ENCODE measurements around the gene DCC.
"Not testable (repeated sequence)": the region's sequence is repeated elsewhere in the genome, so short reads cannot be mapped to it uniquely, and the experiment has no call there.

DCC gene

DNA sequence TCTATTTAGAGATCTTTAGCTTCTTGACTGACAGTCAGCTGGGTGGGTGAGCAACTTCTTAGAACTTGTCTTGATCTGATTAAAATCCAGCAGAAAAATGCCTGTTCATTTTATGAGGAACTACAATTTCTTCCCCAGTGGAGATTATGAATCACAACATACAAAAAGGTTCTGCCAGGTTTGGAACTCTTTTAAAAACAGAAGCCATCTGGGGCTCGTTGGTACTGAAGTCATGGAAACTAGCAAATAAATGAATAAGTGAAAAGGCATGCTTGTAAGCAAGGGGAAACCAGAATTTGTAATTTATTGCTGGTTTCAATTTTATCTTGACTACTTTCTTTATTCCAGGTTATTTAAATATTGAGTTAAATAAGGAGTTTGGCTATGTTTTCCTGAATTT is 1117.1 kb downstream of the DCC start:
- no peak for DNase-seq

DNA sequence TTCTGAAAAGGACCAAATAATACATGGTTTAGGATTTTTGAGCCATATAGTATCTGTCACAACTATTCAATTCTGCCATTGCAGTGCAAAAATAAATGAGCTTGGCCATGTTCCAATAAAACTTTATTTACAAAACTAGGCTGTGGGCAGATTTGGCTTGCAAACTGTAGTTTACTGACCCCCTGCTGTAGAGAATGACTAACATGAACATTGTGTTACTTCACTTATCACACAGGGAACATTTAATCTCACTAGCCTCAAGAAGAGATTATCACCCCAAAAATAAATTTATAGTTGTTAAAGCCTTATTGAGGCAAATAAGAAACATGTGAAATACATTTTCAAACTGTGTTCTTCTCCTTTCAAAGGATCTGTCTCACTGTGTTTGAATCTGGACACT is 1118.3 kb downstream of the DCC start:
- DNase-seq, result no peak

DNA sequence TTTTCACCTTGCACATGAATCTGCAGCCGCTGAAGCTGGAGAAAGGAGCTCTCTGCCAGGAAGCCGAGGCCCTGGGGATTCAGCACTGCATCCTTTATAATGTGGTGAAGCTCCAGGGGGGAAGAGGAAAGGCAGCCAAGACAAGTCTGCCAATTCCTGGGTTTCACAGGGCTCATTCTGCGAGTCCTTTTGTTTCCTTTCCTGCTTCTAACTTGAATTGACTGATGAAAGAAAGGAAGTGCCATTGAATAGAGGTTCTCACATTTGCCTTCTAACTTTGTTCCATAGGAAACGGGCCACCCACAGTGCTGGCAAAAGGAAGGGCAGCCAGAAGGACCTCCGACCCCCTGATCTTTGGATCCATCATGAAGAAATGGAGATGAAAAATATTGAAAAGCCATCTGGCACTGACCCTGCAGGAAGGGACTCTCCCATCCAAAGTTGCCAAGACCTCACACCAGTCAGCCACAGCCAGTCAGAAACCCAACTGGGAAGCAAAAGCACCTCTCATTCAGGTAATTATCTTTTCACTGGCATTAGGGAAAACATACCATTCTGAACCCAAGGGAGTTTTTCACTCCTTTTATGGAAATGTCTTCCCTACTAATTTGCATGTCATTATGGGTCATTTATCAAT is 1119.1 kb downstream of the DCC start:
- DNase-seq, result no peak

DNA sequence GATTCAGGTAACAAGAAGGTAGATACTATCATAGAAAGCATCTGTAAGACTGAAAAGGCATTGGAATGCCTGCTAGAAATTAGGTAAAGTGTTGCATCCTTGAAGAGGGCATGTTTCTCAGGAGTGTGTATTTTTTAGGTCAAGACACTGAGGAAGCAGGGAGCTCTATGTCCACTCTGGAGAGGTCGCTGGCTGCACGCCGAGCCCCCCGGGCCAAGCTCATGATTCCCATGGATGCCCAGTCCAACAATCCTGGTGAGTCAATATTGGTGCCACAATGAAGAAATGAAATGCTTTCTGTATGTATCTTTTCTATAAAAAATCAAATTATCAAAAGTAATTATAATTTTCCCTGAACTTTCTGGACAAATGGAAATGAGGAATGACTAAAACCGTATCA is 1127.8 kb downstream of the DCC start:
- no peak for DNase-seq

DNA sequence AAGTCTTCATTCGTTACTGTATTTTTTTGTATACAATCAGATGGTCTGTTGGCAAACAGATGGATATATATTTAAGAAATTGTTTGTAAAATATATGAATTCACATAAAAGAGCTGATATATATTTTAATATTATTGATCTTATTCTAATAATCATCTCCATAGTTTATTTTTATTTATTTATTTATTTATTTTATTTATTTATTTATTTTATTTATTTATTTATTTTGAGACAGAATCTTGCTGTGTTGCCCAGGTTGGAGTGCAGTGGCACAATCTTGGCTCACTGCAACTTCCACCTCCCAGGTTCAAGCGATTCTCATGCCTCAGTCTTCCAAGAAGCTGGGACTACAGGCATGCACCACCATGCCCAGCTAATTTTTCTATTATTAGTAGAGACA is 1128.2 kb downstream of the DCC start:
- not testable (repeated sequence) for DNase-seq

DNA sequence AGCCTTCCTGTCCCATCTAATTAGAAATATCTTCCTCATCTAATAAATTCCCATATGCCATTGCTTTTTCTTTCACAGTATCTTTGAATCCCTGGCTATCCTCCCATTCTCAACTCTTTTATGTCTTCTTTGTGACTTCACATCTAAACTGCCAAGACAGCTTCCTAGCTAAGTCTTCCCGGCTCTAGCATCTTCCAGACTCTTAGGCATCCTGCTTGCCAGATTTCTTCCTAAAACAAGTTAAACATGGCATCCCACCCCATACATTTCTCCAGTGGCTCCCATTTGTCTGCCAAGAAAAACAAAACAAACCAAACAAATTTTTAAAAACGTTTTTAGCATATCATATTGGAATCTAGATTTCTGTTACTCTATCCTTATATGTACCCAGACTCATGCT is 1132.5 kb downstream of the DCC start:
- DNase-seq, result no peak

- DNase-seq, result no peak
Observed at GRCh38 chr18:53478155-53478554, 1138.2 kb downstream of the DCC start.

GRCh38 chr18:53486296-53486695 is 1146.3 kb downstream of the DCC start:
- DNase-seq, result no peak

DNA sequence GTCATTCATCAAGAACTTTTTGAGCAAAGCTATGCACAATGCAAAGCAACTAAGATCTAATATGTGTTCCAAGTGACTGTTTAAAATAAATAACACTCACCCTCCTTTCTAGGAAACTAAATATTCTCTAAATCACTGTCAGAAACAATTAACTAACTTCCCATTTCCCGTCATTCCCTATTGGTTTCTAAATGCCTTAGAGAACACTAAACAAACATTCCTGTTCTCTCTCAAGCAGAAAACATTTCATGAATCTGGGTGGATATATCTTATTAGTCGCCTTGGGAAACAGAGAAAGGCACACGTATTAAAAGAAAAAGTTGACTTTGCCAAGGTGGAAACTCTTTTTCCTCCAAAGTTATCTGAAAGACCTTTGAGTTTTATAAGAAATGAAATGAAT is 1149.3 kb downstream of the DCC start:
- no peak for DNase-seq

DNA sequence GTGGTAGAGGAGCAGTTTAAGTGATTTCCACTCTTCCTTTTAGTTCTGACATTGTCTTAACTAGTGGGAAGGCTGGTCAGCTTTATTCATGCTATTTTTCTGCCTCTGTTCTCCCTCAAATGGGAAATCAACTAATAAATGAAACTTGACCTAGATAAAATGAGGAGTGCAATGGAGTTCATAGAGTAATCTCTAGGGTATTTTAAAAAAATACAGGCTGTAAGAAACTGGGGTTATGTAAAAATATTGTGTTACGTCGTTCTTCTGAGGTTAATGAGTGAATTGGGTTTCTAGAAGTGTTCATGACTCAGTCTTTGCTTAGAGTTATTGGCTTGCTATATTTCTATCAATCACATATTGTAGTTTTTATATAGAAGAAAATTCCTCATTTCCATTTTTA is 1150.0 kb downstream of the DCC start:
- no peak for DNase-seq

GRCh38 chr18:53496028-53496427 is 1156.0 kb downstream of the DCC start:
- no peak for DNase-seq

- DNase-seq, result no peak
Observed at GRCh38 chr18:53503914-53504441, 1164.0 kb downstream of the DCC start.

DNA sequence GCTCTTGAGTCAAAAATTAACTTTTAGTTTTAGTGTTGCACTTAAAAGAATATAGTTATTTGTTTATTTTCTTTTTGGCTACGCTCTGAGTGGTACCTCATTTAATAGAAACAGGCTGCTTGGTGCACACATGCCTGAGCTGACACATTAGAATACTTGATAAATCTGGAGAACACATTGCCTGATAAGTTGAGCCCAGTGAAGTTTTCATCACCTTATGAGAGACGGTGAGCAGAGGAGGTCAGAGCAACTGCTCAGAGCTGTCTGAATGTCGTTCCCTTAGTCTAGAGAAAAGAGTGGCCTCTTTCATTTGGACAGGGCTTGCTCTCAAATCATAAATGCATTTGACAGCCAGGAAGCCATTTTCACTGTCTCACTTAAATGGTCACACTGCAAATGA is 1168.5 kb downstream of the DCC start:
- no peak for DNase-seq

DNA sequence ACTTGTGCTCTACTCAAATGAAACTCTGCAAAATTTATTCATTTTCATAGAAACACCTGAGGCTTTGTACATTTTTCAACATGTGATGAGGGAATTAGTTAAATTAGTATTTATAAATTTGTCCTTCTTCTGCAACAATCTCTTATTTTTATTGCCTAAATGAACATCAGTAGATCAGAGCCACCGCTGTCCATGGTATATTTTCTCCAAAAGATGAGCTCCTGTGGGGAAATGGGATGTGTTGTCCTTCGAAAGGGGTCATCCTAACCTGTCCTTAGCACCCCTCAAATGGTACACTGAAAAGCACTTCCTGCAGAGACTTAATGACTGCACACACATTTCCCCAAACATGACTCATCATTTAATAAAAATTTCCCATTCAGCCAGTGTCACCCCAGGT is 1169.9 kb downstream of the DCC start:
- no peak for DNase-seq

GRCh38 chr18:53511725-53512124 is 1171.7 kb downstream of the DCC start:
- not testable (repeated sequence) for DNase-seq

DNA sequence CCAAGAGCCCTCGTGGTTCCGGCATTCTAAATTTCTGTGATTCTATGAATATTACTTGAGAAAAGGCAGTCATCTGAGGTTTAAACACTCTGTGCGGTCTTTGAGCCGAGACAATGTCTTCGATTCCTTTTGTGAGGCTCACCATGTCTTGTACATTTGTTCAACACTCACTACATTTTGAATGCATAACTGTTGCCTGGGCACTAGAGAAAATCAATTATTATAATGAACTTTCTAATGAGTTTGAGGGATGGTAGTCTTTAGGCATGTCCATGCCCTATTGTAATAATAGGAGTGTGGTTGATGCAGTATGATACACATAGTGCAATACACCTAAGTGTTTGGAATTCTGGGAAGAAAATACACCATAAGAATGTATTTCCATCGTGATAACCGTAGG is 1181.1 kb downstream of the DCC start:
- DNase-seq, result no peak

- no peak for DNase-seq
Observed at GRCh38 chr18:53526101-53526870, 1186.3 kb downstream of the DCC start.

DNA sequence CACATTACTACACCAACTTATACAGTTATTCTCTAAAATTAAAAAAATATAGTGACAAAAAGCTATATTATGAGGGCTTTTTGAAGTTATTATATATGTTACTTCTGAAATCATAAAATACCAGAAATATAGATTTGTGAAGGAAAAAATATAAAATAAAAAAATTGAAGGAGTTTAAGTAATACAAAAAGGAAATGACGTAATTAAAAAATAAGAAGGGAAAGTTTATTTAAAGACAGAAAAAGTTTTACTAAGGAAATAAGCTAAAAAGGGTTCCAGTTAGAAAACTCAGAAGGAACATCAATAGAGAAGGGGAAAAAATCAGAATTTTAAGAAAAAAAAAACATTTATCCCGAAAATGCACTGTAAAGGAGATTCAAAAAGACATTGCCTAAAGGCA is 1187.4 kb downstream of the DCC start:
- DNase-seq, result no peak

DNA sequence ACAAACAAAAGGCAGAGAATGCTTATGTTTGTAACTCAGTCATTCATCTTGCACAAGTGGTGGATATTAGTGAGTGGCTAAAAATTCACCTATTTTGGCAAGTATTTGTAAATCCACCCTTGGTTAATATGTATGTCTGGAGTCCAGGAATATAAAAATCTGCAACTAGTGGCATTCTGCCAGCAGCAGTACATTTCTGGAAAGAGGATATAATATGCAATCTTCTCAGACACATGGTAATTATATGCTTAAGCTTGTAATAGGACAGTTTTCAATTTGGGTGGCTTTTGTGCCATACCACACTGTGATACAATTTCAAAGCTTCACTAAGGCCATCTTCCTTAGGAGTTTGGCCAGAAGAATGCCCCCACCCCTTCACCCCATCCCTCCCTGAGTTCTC is 1191.2 kb downstream of the DCC start:
- no peak for DNase-seq

- DNase-seq, result no peak
Observed at GRCh38 chr18:53531896-53532295, 1191.9 kb downstream of the DCC start.

GRCh38 chr18:53534203-53534602 is 1194.2 kb downstream of the DCC start:
- no peak for DNase-seq

DNA sequence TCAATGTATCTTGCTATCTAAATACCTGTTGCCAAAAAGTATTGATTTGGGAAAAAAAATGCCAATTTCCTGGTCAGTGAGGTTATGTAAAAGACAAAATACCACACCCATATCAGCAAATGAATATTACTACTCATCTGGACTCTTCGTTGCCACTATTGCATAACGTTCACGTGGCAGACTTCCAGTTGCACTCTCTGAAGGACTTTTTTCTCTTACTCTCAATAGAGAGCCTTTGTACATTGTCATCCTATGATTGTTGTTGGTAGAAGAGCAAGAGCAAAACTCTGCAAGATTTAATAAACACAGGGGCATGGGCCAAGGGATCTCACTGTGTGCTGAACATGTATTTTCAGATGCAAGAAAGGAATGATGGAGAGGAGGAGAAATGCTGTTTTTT is 1194.7 kb downstream of the DCC start:
- no peak for DNase-seq

GRCh38 chr18:53536908-53537307 is 1196.9 kb downstream of the DCC start:
- DNase-seq, result no peak

DNA sequence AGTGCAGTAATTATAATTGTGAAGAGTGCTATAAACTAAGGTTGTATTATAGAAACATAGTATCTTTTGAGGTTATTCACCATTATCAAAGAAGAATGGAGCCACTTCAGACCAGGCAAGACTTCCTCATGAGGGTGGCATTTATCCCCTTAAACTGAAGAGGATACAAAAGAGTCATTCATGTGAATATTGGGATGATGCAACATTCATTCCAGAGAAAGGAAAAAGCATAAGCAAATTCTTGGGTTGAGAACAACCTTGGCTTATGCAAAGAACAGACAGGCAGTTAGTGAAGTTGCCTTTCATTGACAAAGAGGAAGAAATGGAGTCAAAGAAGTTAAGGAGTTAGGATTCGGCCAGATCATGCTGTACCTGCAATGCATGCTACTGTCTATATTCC is 1201.9 kb downstream of the DCC start:
- no peak for DNase-seq

- no peak for DNase-seq
Observed at GRCh38 chr18:53543711-53544110, 1203.7 kb downstream of the DCC start.
